Prostate gland (tissue), 2 donors: Measurements from ENCODE around the gene SOBP. TPM values are rescaled to one million over a fixed set of nuclear protein-coding genes. Genes with fewer than 3 reads are reported as not detected.

Source experiments
- DNase-seq: peaks from one replicate; pipeline ENCODE4 v3.0.0-alpha.2; 2019; ENCODE audit warnings: low spot score
- H3K27ac ChIP-seq, 2 donors: fragments of 200-600 bp; sonication (generic); 2 replicates each; pipeline ENCODE4 v1.5.1; 2017 to 2019
- H3K27me3 ChIP-seq: fragments of 200-600 bp; sonication (generic); replicated peaks from 2 replicates; pipeline ENCODE4 v1.5.1; 2019; ENCODE audit not compliant: insufficient read depth
- H3K36me3 ChIP-seq, 2 donors: fragments of 200-600 bp; sonication (generic); 1 replicate in 1 of 2; 2 replicates in 1 of 2; pipeline versions ENCODE4 v1.5.1 to v1.8.1; 2017 to 2019
- H3K4me1 ChIP-seq: fragments of 200-600 bp; sonication (generic); replicated peaks from 2 replicates; pipeline ENCODE4 v1.5.1; 2019
- H3K4me3 ChIP-seq, 2 donors: fragments of 200-600 bp; sonication (generic); 2 replicates each; pipeline ENCODE4 v1.5.1; 2017 to 2019
- H3K9me3 ChIP-seq: fragments of 200-600 bp; sonication (generic); 2 replicates; pipeline ENCODE4 v1.5.1; 2017
- POLR2A ChIP-seq: fragments of 450-650 bp; IDR thresholded peaks from one replicate; pipeline ENCODE4 v1.6.1; 2016; ENCODE audit warnings: antibody characterized with exemption, mild to moderate bottlenecking
- POLR2AphosphoS5 ChIP-seq: sonication (generic); formaldehyde crosslinking; IDR thresholded peaks from one replicate; pipeline ENCODE4 v1.6.1; 2017; ENCODE audit warnings: antibody characterized with exemption
- WGBS: methylation state at CpG from one replicate; pipeline ENCODE4 v1.1.5; 2018; 5-methylcytosine and 5-hydroxymethylcytosine counted together
- intact Hi-C: fragments of 100-400 bp; cut with DNase I; formaldehyde crosslinking; loops from one replicate; pipeline ENCODE4 v1.14.2; 2022
- total RNA-seq, 2 donors: library from RNA; depleted of rRNA; stranded (reverse); fragments of >200 nt; gene quantifications; one replicate each; pipeline ENCODE4 v1.1.0, GENCODE V29; 2016
- TF ChIP-seq, protein P1 (sequence below), 4 experiments: fragments of 200-600 bp in 2 of 4; fragments of 450-650 bp in 2 of 4; sonication (generic) in 2 of 4; IDR thresholded peaks; 1 replicate in 3 of 4; 2 replicates in 1 of 4; pipeline ENCODE4 v1.5.1; 2016 to 2019; ENCODE audit warnings: antibody characterized with exemption in 4 of 4, mild to moderate bottlenecking in 2 of 4, moderate library complexity in 2 of 4

The SOBP gene
- total RNA-seq, 2 donors from 2014 or later: 15.8 to 23.3 TPM

DNA sequence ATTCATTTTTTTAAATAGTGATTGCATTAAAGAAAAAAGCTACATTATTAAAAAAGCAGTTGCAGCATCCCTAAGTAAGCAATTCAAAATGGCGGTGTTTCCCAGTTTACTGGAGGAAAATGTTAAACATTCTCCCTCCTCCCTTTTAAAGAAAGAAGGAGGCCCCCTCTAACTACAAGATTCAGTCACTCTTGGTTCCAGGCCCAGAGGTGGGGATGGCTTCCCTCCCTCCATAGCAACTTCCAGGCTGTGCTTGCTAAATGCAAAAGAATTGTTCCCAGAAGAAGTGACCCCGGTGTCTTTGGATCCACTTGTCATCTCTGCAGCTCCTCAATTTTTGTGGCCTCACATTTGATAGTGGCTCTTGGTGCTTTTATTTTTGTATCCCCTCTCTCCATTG, 165.9 kb downstream of the SOBP start:
- DNase-seq: no peak
- WGBS: 98% methylated on average over 2 of the region's 2 CpGs
- H3K27ac ChIP-seq: no peak overlapping the region
- H3K4me1 ChIP-seq: no peaks in the 10 kb centered on the region
- TF ChIP-seq POLR2A (no peak), POLR2AphosphoS5 (no peak)
- TF ChIP-seq, protein P1, sequence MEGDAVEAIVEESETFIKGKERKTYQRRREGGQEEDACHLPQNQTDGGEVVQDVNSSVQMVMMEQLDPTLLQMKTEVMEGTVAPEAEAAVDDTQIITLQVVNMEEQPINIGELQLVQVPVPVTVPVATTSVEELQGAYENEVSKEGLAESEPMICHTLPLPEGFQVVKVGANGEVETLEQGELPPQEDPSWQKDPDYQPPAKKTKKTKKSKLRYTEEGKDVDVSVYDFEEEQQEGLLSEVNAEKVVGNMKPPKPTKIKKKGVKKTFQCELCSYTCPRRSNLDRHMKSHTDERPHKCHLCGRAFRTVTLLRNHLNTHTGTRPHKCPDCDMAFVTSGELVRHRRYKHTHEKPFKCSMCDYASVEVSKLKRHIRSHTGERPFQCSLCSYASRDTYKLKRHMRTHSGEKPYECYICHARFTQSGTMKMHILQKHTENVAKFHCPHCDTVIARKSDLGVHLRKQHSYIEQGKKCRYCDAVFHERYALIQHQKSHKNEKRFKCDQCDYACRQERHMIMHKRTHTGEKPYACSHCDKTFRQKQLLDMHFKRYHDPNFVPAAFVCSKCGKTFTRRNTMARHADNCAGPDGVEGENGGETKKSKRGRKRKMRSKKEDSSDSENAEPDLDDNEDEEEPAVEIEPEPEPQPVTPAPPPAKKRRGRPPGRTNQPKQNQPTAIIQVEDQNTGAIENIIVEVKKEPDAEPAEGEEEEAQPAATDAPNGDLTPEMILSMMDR (IDR thresholded peaks at IDR 0.05): no peak
- H3K36me3 ChIP-seq: no peaks in the 10 kb centered on the region
- H3K4me3 ChIP-seq: no peak overlapping the region
- H3K9me3 ChIP-seq: no peaks in the 10 kb centered on the region
- intact Hi-C loops: loop anchor here (5.0 kb wide), 1 partner anchor 164 kb away; the partner anchor contains the start of gene SOBP
- H3K27me3 ChIP-seq: no peaks in the 10 kb centered on the region

DNA sequence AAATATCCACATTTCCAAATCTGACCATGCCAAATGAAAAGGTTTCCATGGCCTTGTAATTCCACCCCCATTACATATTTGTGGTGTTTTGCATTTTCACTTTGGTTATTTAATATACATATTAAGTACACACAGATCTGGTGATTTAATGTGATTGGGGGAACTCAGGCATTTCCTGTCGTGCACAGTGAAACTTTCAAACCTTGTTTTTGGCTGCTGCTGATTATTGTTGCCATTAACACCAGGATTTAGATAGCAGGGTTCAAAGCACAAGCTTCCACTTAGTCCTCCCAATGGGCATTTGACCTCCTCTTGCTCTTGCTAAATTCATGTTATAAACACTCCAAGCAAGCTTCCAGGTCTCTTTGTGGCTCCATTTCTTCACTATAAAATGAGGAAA, 166.5 kb downstream of the SOBP start:
- WGBS: 72% methylated on average over 1 of the region's 1 CpG
- Histone ChIP-seq H3K4me1 (no peaks in the 10 kb centered on the region), H3K27me3 (no peaks in the 10 kb centered on the region), H3K9me3 (no peaks in the 10 kb centered on the region), H3K4me3 (no peak overlapping the region), H3K36me3 (no peaks in the 10 kb centered on the region), H3K27ac (no peak overlapping the region)
- TF ChIP-seq, protein P1 (IDR thresholded peaks at IDR 0.05): no peak
- TF ChIP-seq POLR2AphosphoS5: no peak
- intact Hi-C loops: loop anchor here (5.0 kb wide), 1 partner anchor 164 kb away; the partner anchor contains the start of gene SOBP
- no peak for DNase-seq

DNA sequence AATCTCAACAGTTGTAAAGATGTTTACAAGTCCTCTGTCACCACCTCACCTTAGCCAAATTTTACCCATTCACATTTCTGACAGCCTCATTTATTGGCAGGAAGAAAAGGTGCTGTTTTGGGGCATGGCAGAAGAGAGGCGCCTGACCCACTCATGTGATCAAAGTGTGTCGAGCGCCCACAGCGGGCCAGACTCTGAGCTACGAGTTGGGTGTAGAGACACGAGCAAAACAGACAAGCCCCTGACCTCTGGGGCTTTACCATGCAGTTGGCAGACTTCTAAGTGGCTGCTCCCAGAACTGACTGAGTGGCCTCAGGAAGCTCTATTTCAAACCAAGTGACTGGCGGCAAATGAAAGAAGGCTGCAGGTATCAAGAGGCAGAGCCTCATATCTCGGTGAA, 167.0 kb downstream of the SOBP start:
- Histone ChIP-seq H3K27me3 (no peaks in the 10 kb centered on the region), H3K27ac (no peak overlapping the region), H3K4me3 (no peak overlapping the region), H3K9me3 (no peaks in the 10 kb centered on the region), H3K4me1 (no peaks in the 10 kb centered on the region), H3K36me3 (no peaks in the 10 kb centered on the region)
- 80% methylated on average over 8 of the region's 8 CpGs for WGBS
- TF ChIP-seq, protein P1 (IDR thresholded peaks at IDR 0.05): no peak
- no peak for TF ChIP-seq POLR2AphosphoS5
- no peak for TF ChIP-seq POLR2A
- intact Hi-C loops: loop anchor here (5.0 kb wide), 1 partner anchor 165 kb away; the partner anchor contains the start of gene SOBP
- DNase-seq: no peak

GRCh38 chr6:107657373-107657754, 167.4 kb downstream of the SOBP start:
- Histone ChIP-seq H3K4me3 (no peak overlapping the region), H3K27ac (no peak overlapping the region), H3K27me3 (no peaks in the 10 kb centered on the region), H3K36me3 (no peaks in the 10 kb centered on the region), H3K4me1 (no peaks in the 10 kb centered on the region), H3K9me3 (no peaks in the 10 kb centered on the region)
- intact Hi-C loops: loop anchor here (5.0 kb wide), 1 partner anchor 165 kb away; the partner anchor contains the start of gene SOBP
- no peak for TF ChIP-seq POLR2A
- TF ChIP-seq, protein P1 (IDR thresholded peaks at IDR 0.05): no peak
- no peak for TF ChIP-seq POLR2AphosphoS5
- no peak for DNase-seq
- 76% methylated on average over 3 of the region's 3 CpGs for WGBS

GRCh38 chr6:107657755-107658461, 168.0 kb downstream of the SOBP start:
- intact Hi-C loops: loop anchor here (5.0 kb wide), 1 partner anchor 166 kb away; the partner anchor contains the start of gene SOBP
- H3K27ac ChIP-seq: no peak overlapping the region
- no peak for DNase-seq
- no peak overlapping the region for H3K4me3 ChIP-seq
- WGBS: 38% methylated on average over 17 of the region's 17 CpGs
- H3K9me3 ChIP-seq: no peaks in the 10 kb centered on the region
- H3K27me3 ChIP-seq: no peaks in the 10 kb centered on the region
- no peaks in the 10 kb centered on the region for H3K36me3 ChIP-seq
- no peak for TF ChIP-seq POLR2A
- TF ChIP-seq, protein P1 (IDR thresholded peaks at IDR 0.05): peak in 1 of 4 experiments; percentile 15
- no peak for TF ChIP-seq POLR2AphosphoS5
- H3K4me1 ChIP-seq: no peaks in the 10 kb centered on the region
